Neutrophil (primary cell): ENCODE results near the gene STOML3.

Source experiments
- H3K27ac ChIP-seq: fragments of 200-600 bp; sonication (generic); 2 replicates; pipeline ENCODE4 v1.5.1; 2016; ENCODE audit warnings: mild to moderate bottlenecking, moderate library complexity
- H3K27me3 ChIP-seq: fragments of 200-600 bp; sonication (generic); 2 replicates; pipeline ENCODE4 v1.6.0; 2016; ENCODE audit warnings: mild to moderate bottlenecking
- H3K36me3 ChIP-seq: fragments of 200-600 bp; sonication (generic); 2 replicates; pipeline ENCODE4 v1.5.1; 2017
- H3K4me1 ChIP-seq, 2 experiments: fragments of 200-600 bp in 1 of 2; sonication (generic) in 1 of 2; 1 replicate in 1 of 2; 2 replicates in 1 of 2; pipeline versions ENCODE4 v1.5.1 to v1.6.1; 2013 to 2016; ENCODE audit warnings: low read depth in 1 of 2, low read length in 1 of 2, mild to moderate bottlenecking in 1 of 2, moderate library complexity in 1 of 2; ENCODE audit not compliant: control insufficient read depth in 1 of 2, insufficient read depth in 1 of 2
- H3K4me3 ChIP-seq, 2 experiments: fragments of 200-600 bp in 1 of 2; sonication (generic) in 1 of 2; 1 replicate in 1 of 2; 2 replicates in 1 of 2; pipeline ENCODE4 v1.5.1; 2013 to 2016; ENCODE audit warnings: low read depth in 1 of 2, low read length in 1 of 2, mild to moderate bottlenecking in 1 of 2, moderate library complexity in 1 of 2
- H3K9me3 ChIP-seq: fragments of 200-600 bp; sonication (generic); 2 replicates; pipeline ENCODE4 v1.5.1; 2016
- CTCF ChIP-seq: fragments of 200-600 bp; sonication (generic); IDR thresholded peaks from 2 replicates; pipeline ENCODE4 v1.5.1; 2016; ENCODE audit warnings: antibody characterized with exemption

The STOML3 gene

GRCh38 chr13:38952827-38953226 is 37.8 kb downstream of the STOML3 start:
- no peaks in the 10 kb centered on the region for H3K4me1 ChIP-seq
- no peaks in the 10 kb centered on the region for H3K27me3 ChIP-seq
- no peak overlapping the region for H3K4me3 ChIP-seq
- no peaks in the 10 kb centered on the region for H3K9me3 ChIP-seq
- TF ChIP-seq CTCF = no peak
- no peak overlapping the region for H3K27ac ChIP-seq
- no peaks in the 10 kb centered on the region for H3K36me3 ChIP-seq

DNA sequence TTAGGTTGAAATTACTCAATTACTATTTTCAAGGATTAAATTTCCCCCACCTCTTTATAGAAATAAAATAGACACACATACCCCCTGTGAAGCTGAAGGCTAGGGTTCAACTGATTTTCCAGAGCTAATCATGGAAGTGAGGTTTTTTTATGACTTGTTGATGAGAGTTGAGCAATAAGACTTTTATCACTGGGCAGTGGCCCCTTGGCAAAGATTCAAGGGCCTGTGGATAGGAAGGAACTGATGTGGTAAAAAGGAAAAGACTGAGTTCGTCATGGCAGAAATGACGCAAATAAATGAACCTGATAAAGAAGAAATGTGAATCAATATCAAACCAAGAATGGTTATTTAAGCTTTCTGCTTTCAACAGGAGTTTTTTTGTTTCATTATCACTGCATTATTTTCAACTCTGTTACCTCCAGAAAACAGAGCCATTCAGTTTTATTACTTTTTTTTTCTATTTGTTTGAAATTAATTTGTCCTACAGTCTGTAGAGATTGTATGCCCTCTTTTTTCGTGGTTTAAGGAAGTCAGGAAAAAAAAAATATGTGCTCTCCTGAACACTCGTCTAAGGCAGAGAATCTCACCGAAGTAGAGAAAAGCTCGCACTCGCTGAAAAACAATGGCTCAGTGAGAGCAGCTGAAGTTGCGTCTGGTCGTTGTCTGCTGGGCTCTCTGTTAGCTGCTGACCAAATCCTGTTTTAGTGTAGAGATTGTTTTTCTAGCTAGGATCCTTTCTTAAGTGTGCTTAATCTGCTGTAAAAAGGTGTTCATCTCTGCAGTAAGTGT is 38.9 kb downstream of the STOML3 start:
- Histone ChIP-seq H3K36me3 (no peaks in the 10 kb centered on the region), H3K4me1 (no peaks in the 10 kb centered on the region), H3K27ac (no peak overlapping the region), H3K27me3 (no peaks in the 10 kb centered on the region), H3K9me3 (no peaks in the 10 kb centered on the region), H3K4me3 (no peak overlapping the region)
- TF ChIP-seq CTCF = no peak

- Histone ChIP-seq H3K4me1 (no peaks in the 10 kb centered on the region), H3K4me3 (no peak overlapping the region)
- TF ChIP-seq CTCF = no peak
Observed at GRCh38 chr13:38950987-38951386, 39.6 kb downstream of the STOML3 start.

GRCh38 chr13:38947054-38947453 is 43.6 kb downstream of the STOML3 start:
- H3K9me3 ChIP-seq = no peaks in the 10 kb centered on the region
- TF ChIP-seq CTCF = no peak
- H3K4me3 ChIP-seq = no peak overlapping the region
- H3K27ac ChIP-seq = no peak overlapping the region
- no peaks in the 10 kb centered on the region for H3K36me3 ChIP-seq
- no peaks in the 10 kb centered on the region for H3K27me3 ChIP-seq
- no peaks in the 10 kb centered on the region for H3K4me1 ChIP-seq

More at GRCh38 chr13:38950987-38951386, 39.6 kb downstream of the STOML3 start:
- Histone ChIP-seq H3K27me3 (no peaks in the 10 kb centered on the region), H3K36me3 (no peaks in the 10 kb centered on the region), H3K27ac (no peak overlapping the region), H3K9me3 (no peaks in the 10 kb centered on the region)

DNA sequence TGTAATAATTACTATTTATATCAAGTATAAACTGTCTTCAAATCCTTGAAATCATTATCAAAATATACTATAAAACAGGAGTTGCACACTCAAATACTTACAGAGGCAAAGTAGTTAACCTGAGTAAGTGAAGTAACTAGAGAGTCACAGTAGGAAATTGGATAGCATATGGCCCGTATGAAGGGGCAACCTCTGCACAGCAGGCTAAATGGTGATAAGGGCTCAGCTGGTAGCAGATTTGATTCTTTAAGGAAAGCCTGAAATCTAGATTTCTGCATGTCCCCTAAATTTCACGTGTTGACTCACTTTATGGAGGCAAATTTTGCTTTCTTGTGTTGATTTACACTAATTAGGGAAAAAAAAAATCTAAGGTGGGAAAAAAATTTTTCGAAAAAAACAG is 46.4 kb downstream of the STOML3 start:
- no peaks in the 10 kb centered on the region for H3K9me3 ChIP-seq
- H3K36me3 ChIP-seq = no peaks in the 10 kb centered on the region
- no peaks in the 10 kb centered on the region for H3K27me3 ChIP-seq
- TF ChIP-seq CTCF = no peak
- H3K4me3 ChIP-seq = no peak overlapping the region
- H3K4me1 ChIP-seq = no peaks in the 10 kb centered on the region
- no peak overlapping the region for H3K27ac ChIP-seq
